MCF 10A (cell line): ENCODE results near the gene TAF4B. TPM values are rescaled to one million over a fixed set of nuclear protein-coding genes. Genes with fewer than 3 reads are reported as not detected.

Experiments used
- BruUV-seq: library from RNA; stranded (reverse); fragments of 400-500 nt; replicated peaks from 2 replicates; lab custom pipeline; 2021; lab: Mats Ljungman, UMichigan
- CTCF ChIA-PET: fragments of 300-600 bp; sonication (Branson Sonifier 250); formaldehyde crosslinking; extraction: SDS; loops from one replicate; lab custom pipeline; 2021; ENCODE audit warnings: antibody characterized with exemption, inconsistent platforms; lab: Yijun Ruan, JAX
- POLR2A ChIA-PET: fragments of 300-600, 350-650 bp; sonication (Branson Sonifier 250); formaldehyde crosslinking; extraction: SDS; loops from one replicate; lab custom pipeline; 2020; ENCODE audit warnings: antibody characterized with exemption, inconsistent platforms; lab: Yijun Ruan, JAX
- DNase-seq: peaks from one replicate; pipeline ENCODE4 v3.0.0-alpha.2; 2018; ENCODE audit not compliant: unreplicated experiment
- H3K27ac Mint-ChIP-seq: one replicate; pipeline ENCODE4 v1.8.0; 2022; ENCODE audit warnings: mild to moderate bottlenecking, low read depth, mixed read lengths; ENCODE audit not compliant: unreplicated experiment
- H3K27me3 Mint-ChIP-seq: one replicate; pipeline ENCODE4 v1.8.0; 2022; ENCODE audit warnings: mixed read lengths; ENCODE audit not compliant: insufficient read depth, unreplicated experiment
- H3K36me3 Mint-ChIP-seq: one replicate; pipeline ENCODE4 v1.8.0; 2022; ENCODE audit warnings: mild to moderate bottlenecking, moderate library complexity, mixed read lengths; ENCODE audit not compliant: insufficient read depth, unreplicated experiment
- H3K4me1 Mint-ChIP-seq: one replicate; pipeline ENCODE4 v1.8.0; 2022; ENCODE audit warnings: mixed read lengths; ENCODE audit not compliant: insufficient read depth, unreplicated experiment
- H3K4me3 Mint-ChIP-seq: one replicate; pipeline ENCODE4 v1.8.0; 2022; ENCODE audit warnings: mild to moderate bottlenecking, moderate library complexity, mixed read lengths; ENCODE audit not compliant: unreplicated experiment
- H3K9me3 Mint-ChIP-seq: one replicate; pipeline ENCODE4 v1.8.0; 2022; ENCODE audit warnings: mixed read lengths; ENCODE audit not compliant: unreplicated experiment
- CTCF ChIP-seq: fragments of 200-600 bp; IDR thresholded peaks from one replicate; pipeline ENCODE4 v1.8.0; 2022; ENCODE audit warnings: antibody characterized with exemption, mild to moderate bottlenecking; ENCODE audit not compliant: unreplicated experiment
- intact Hi-C: fragments of 100-400 bp; cut with micrococcal nuclease; formaldehyde crosslinking; loops from 2 replicates; pipeline ENCODE4 v1.14.1; 2022
- total RNA-seq: library from RNA; stranded (reverse); gene quantifications from 2 replicates; pipeline ENCODE4 v1.2.3, GENCODE V29; 2022

Gene TAF4B
- total RNA-seq, 1 experiment from 2014 or later, result 9.2 TPM

- CTCF ChIA-PET, result interaction anchor here (0.8 kb wide), 1 partner anchor 49 kb away, joined by 3 read pairs; no protein-coding TSS in a partner anchor
- H3K9me3 Mint-ChIP-seq, result no peaks in the 10 kb centered on the region
- DNase-seq, result no peak
- no peak overlapping the region for H3K4me3 Mint-ChIP-seq
- no peaks in the 10 kb centered on the region for H3K36me3 Mint-ChIP-seq
- intact Hi-C loops, result no loop called here
- no peak for TF ChIP-seq CTCF
- no peaks in the 10 kb centered on the region for H3K27me3 Mint-ChIP-seq
- no TSS peak for BruUV-seq
- POLR2A ChIA-PET, result interaction anchor here (0.6 kb wide), 1 partner anchor 106 kb away, joined by 3 read pairs; no protein-coding TSS in a partner anchor
- H3K4me1 Mint-ChIP-seq, result peaks cover 2% of the 10 kb centered on the region
- no peak overlapping the region for H3K27ac Mint-ChIP-seq
These were observed 193.5 kb downstream of the TAF4B start for GRCh38 chr18:26419746-26420145.

GRCh38 chr18:26421503-26421902, 195.3 kb downstream of the TAF4B start:
- Mint-ChIP-seq H3K27ac (no peak overlapping the region), H3K27me3 (no peaks in the 10 kb centered on the region), H3K9me3 (no peaks in the 10 kb centered on the region), H3K4me3 (no peak overlapping the region), H3K36me3 (peaks cover 3% of the 10 kb centered on the region), H3K4me1 (peaks cover 7% of the 10 kb centered on the region)
- intact Hi-C loops, result no loop called here
- ChIA-PET CTCF (interaction anchor here (0.5 kb wide), 1 partner anchor 113 kb away, joined by 3 read pairs; no protein-coding TSS in a partner anchor), POLR2A (no interaction called here)
- no TSS peak for BruUV-seq
- TF ChIP-seq CTCF, result no peak
- no peak for DNase-seq

GRCh38 chr18:26421931-26422330, 195.7 kb downstream of the TAF4B start:
- ChIA-PET POLR2A (no interaction called here), CTCF (interaction anchor here (1.4 kb wide), 1 partner anchor 126 kb away, joined by 3 read pairs; the partner anchor contains the start of gene KCTD1)
- no peak for DNase-seq
- no peaks in the 10 kb centered on the region for H3K9me3 Mint-ChIP-seq
- H3K27me3 Mint-ChIP-seq, result no peaks in the 10 kb centered on the region
- H3K4me1 Mint-ChIP-seq, result peaks cover 7% of the 10 kb centered on the region
- no TSS peak for BruUV-seq
- intact Hi-C loops, result no loop called here
- H3K4me3 Mint-ChIP-seq, result no peak overlapping the region
- H3K36me3 Mint-ChIP-seq, result peaks cover 6% of the 10 kb centered on the region
- no peak overlapping the region for H3K27ac Mint-ChIP-seq
- TF ChIP-seq CTCF, result no peak

GRCh38 chr18:26422472-26423162, 196.4 kb downstream of the TAF4B start:
- no TSS peak for BruUV-seq
- ChIA-PET POLR2A (interaction anchor here (1.3 kb wide), 1 partner anchor 18 kb away, joined by 6 read pairs; no protein-coding TSS in a partner anchor), CTCF (interaction anchor here (0.6 to 1.4 kb wide), 2 partner anchors 24 to 126 kb away, joined by 3 read pairs; partner anchors contain the start of gene KCTD1)
- Mint-ChIP-seq H3K4me1 (peaks cover 7% of the 10 kb centered on the region), H3K9me3 (no peaks in the 10 kb centered on the region), H3K36me3 (peaks cover 6% of the 10 kb centered on the region), H3K27me3 (no peaks in the 10 kb centered on the region), H3K4me3 (no peak overlapping the region), H3K27ac (no peak overlapping the region)
- no peak for DNase-seq
- intact Hi-C loops, result no loop called here
- no peak for TF ChIP-seq CTCF
